HepG2 (cell line): ENCODE data around the gene CTF1. TPM values are rescaled to one million over a fixed set of nuclear protein-coding genes. Genes with fewer than 3 reads are reported as not detected.

ENCODE experiments used
- ARID2 ChIP-seq: sonication (generic); formaldehyde crosslinking; IDR thresholded peaks from 2 replicates; pipeline ENCODE4 v1.8.1; 2022; ENCODE audit warnings: mild to moderate bottlenecking, missing genetic modification reagents, borderline replicate concordance
- FIP1L1 ChIP-seq: fragments of 200-400 bp; formaldehyde crosslinking; IDR thresholded peaks from 2 replicates; pipeline ENCODE4 v1.6.1; 2018; ENCODE audit warnings: low read depth, mild to moderate bottlenecking, low read length, moderate library complexity, borderline replicate concordance; ENCODE audit not compliant: insufficient read depth
- JARID2 ChIP-seq: sonication (generic); formaldehyde crosslinking; IDR thresholded peaks from 2 replicates; pipeline ENCODE4 v1.8.1; 2023; ENCODE audit warnings: missing genetic modification reagents, inconsistent platforms; ENCODE audit not compliant: insufficient replicate concordance
- JUN ChIP-seq: sonication (generic); formaldehyde crosslinking; IDR thresholded peaks from 2 replicates; pipeline ENCODE4 v1.4.0; 2020; ENCODE audit warnings: mild to moderate bottlenecking, missing genetic modification reagents
- KDM6A ChIP-seq: IDR thresholded peaks from 2 replicates; pipeline ENCODE4 v1.6.1; 2016; ENCODE audit warnings: low read depth
- MBNL3 ChIP-seq: fragments of 250-450 bp; sonication (Bioruptor Pico); conservative IDR thresholded peaks from 2 replicates; pipeline ENCODE4 v1.8.0; 2022; ENCODE audit warnings: mild to moderate bottlenecking, inconsistent platforms
- PHB2 ChIP-seq: fragments of 450-650 bp; IDR thresholded peaks from 2 replicates; pipeline ENCODE4 v1.6.1; 2018; ENCODE audit not compliant: partially characterized antibody
- PRMT3 ChIP-seq: sonication (generic); formaldehyde crosslinking; IDR thresholded peaks from 2 replicates; pipeline ENCODE4 v1.8.1; 2022; ENCODE audit warnings: low read depth, mild to moderate bottlenecking, moderate library complexity, missing genetic modification reagents, borderline replicate concordance
- SMAD3 ChIP-seq: sonication (generic); formaldehyde crosslinking; IDR thresholded peaks from 2 replicates; pipeline ENCODE4 v1.4.0; 2020; ENCODE audit warnings: missing genetic modification reagents
- SNAPC2 ChIP-seq: sonication (generic); formaldehyde crosslinking; IDR thresholded peaks from 2 replicates; pipeline ENCODE4 v1.8.1; 2022; ENCODE audit warnings: mild to moderate bottlenecking, missing genetic modification reagents
- TAF1 ChIP-seq: sonication (generic); formaldehyde crosslinking; IDR thresholded peaks from 2 replicates; pipeline ENCODE4 v1.4.0; 2020; ENCODE audit warnings: missing genetic modification reagents
- ZEB1 ChIP-seq: IDR thresholded peaks from 2 replicates; pipeline ENCODE4 v1.6.1; 2012; ENCODE audit warnings: mild to moderate bottlenecking, low read depth, inconsistent platforms; ENCODE audit not compliant: insufficient replicate concordance
- ZNF205 ChIP-seq: IDR thresholded peaks from 2 replicates; pipeline ENCODE4 v1.6.1; 2018; ENCODE audit warnings: missing biosample characterization, missing genetic modification reagents
- ZNF781 ChIP-seq: sonication (generic); formaldehyde crosslinking; IDR thresholded peaks from 2 replicates; pipeline ENCODE4 v1.5.1; 2020; ENCODE audit warnings: borderline replicate concordance, mild to moderate bottlenecking, missing genetic modification reagents; ENCODE audit errors: not compliant biosample characterization
- ZNF883 ChIP-seq: sonication (generic); formaldehyde crosslinking; IDR thresholded peaks from 2 replicates; pipeline ENCODE4 v1.5.1; 2020; ENCODE audit warnings: mild to moderate bottlenecking, missing genetic modification reagents; ENCODE audit errors: not compliant biosample characterization
- polyA plus RNA-seq, 8 experiments: library from polyadenylated mRNA; depleted of rRNA in 3 of 8; stranded (reverse) in 7 of 8; unstranded in 1 of 8; fragments of >200 nt; fragmentation: Illumina TruSeq in 4 of 8; extraction: Trizol in 4 of 8; gene quantifications; 2 replicates each; pipeline versions ENCODE4 v1.2.1 to v1.2.3, GENCODE V29; 2011 to 2016; ENCODE audit warnings: low read depth in 4 of 8, missing spikeins in 1 of 8, mixed read lengths in 1 of 8; ENCODE audit not compliant: insufficient read depth in 1 of 8
- total RNA-seq, 5 experiments: library from RNA; depleted of rRNA; stranded (reverse); fragments of >200 nt; fragmentation: Illumina TruSeq; extraction: Trizol; gene quantifications; 2 replicates each; pipeline ENCODE4 v1.2.3, GENCODE V29; 2016; ENCODE audit warnings: low read depth in 1 of 5
- TF ChIP-seq, protein P1 (sequence below): sonication (generic); formaldehyde crosslinking; IDR thresholded peaks from 2 replicates; pipeline ENCODE4 v1.4.0; 2020; ENCODE audit warnings: missing genetic modification reagents, borderline replicate concordance
- TF ChIP-seq, protein P2 (sequence below): IDR thresholded peaks from 2 replicates; pipeline ENCODE4 v1.6.1; 2016; ENCODE audit warnings: control low read depth
- TF ChIP-seq, protein P3 (sequence below): sonication (generic); formaldehyde crosslinking; IDR thresholded peaks from 2 replicates; pipeline ENCODE4 v1.4.0; 2020; ENCODE audit warnings: missing genetic modification reagents, mild to moderate bottlenecking, borderline replicate concordance
- TF ChIP-seq, protein P4 (sequence below): sonication (generic); formaldehyde crosslinking; IDR thresholded peaks from 2 replicates; pipeline ENCODE4 v1.4.0; 2020; ENCODE audit warnings: missing genetic modification reagents; ENCODE audit errors: not compliant biosample characterization
- TF ChIP-seq, protein P5 (sequence below): sonication (generic); formaldehyde crosslinking; IDR thresholded peaks from 2 replicates; pipeline ENCODE4 v1.8.0; 2022; ENCODE audit warnings: mild to moderate bottlenecking, missing genetic modification reagents

Gene CTF1
- total and polyA plus RNA-seq, 2 of the 13 experiments (the other 11 are each of a cell fraction or from before 2014, with no cell fraction given) = 0.13 to 1.8 TPM

DNA sequence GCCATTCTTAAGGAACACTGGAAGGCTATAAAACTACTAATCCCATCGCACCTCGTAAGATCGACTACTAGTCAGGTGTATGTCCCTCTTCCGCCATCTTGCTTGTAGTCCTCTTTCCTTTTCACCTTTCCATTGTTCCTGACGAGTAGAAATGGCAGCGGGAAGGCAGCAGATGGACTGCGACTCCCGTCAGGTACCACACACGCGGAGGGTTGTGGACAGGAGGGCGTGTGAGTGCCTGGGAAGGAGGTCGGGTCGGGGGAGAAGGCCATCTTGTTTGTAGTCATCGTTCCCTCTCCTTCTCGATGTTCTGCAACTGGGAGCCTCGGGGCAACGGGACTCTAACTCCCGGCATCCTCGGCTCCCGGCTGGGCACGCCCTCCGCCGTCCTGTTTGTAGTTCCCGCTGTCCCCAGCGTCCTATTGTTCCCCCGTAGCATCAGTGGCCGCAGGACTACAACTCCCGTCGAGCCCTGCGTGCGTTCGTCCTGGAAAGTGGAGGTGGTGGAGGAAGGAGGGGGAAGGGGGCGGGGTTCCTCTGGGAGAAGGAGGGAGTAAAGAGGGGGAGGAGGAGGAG, 26.6 kb downstream of the CTF1 start (continued):
- TF ChIP-seq ARID2 (CRISPR knock-in tag) = no peak
- TF ChIP-seq, protein P1, sequence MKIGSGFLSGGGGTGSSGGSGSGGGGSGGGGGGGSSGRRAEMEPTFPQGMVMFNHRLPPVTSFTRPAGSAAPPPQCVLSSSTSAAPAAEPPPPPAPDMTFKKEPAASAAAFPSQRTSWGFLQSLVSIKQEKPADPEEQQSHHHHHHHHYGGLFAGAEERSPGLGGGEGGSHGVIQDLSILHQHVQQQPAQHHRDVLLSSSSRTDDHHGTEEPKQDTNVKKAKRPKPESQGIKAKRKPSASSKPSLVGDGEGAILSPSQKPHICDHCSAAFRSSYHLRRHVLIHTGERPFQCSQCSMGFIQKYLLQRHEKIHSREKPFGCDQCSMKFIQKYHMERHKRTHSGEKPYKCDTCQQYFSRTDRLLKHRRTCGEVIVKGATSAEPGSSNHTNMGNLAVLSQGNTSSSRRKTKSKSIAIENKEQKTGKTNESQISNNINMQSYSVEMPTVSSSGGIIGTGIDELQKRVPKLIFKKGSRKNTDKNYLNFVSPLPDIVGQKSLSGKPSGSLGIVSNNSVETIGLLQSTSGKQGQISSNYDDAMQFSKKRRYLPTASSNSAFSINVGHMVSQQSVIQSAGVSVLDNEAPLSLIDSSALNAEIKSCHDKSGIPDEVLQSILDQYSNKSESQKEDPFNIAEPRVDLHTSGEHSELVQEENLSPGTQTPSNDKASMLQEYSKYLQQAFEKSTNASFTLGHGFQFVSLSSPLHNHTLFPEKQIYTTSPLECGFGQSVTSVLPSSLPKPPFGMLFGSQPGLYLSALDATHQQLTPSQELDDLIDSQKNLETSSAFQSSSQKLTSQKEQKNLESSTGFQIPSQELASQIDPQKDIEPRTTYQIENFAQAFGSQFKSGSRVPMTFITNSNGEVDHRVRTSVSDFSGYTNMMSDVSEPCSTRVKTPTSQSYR (CRISPR knock-in tag) = peak; percentile 49; the same call in 1 of the 2 replicates
- no peak; the same call in 1 of the 2 replicates for TF ChIP-seq SMAD3 (CRISPR knock-in tag)
- no peak; the same call in 1 of the 2 replicates for TF ChIP-seq SNAPC2 (CRISPR knock-in tag)
- TF ChIP-seq PHB2 = no peak
- no peak for TF ChIP-seq JARID2 (CRISPR knock-in tag)
- TF ChIP-seq, protein P2, sequence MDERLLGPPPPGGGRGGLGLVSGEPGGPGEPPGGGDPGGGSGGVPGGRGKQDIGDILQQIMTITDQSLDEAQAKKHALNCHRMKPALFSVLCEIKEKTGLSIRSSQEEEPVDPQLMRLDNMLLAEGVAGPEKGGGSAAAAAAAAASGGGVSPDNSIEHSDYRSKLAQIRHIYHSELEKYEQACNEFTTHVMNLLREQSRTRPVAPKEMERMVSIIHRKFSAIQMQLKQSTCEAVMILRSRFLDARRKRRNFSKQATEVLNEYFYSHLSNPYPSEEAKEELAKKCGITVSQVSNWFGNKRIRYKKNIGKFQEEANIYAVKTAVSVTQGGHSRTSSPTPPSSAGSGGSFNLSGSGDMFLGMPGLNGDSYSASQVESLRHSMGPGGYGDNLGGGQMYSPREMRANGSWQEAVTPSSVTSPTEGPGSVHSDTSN (CRISPR knock-in tag) = no peak
- TF ChIP-seq, protein P3, sequence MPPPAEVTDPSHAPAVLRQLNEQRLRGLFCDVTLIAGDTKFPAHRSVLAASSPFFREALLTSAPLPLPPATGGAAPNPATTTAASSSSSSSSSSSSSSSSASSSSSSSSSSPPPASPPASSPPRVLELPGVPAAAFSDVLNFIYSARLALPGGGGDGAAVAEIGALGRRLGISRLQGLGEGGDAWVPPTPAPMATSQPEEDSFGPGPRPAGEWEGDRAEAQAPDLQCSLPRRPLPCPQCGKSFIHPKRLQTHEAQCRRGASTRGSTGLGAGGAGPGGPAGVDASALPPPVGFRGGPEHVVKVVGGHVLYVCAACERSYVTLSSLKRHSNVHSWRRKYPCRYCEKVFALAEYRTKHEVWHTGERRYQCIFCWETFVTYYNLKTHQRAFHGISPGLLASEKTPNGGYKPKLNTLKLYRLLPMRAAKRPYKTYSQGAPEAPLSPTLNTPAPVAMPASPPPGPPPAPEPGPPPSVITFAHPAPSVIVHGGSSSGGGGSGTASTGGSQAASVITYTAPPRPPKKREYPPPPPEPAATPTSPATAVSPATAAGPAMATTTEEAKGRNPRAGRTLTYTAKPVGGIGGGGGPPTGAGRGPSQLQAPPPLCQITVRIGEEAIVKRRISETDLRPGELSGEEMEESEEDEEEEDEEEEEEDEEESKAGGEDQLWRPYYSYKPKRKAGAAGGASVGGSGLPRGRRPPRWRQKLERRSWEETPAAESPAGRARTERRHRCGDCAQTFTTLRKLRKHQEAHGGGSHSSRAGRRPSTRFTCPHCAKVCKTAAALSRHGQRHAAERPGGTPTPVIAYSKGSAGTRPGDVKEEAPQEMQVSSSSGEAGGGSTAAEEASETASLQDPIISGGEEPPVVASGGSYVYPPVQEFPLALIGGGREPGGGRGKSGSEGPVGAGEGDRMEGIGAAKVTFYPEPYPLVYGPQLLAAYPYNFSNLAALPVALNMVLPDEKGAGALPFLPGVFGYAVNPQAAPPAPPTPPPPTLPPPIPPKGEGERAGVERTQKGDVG (CRISPR knock-in tag) = no peak
- TF ChIP-seq FIP1L1 = no peak
- no peak for TF ChIP-seq JUN (CRISPR knock-in tag)
- TF ChIP-seq, protein P4, sequence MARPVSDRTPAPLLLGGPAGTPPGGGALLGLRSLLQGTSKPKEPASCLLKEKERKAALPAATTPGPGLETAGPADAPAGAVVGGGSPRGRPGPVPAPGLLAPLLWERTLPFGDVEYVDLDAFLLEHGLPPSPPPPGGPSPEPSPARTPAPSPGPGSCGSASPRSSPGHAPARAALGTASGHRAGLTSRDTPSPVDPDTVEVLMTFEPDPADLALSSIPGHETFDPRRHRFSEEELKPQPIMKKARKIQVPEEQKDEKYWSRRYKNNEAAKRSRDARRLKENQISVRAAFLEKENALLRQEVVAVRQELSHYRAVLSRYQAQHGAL (CRISPR knock-in tag) = no peak
- TF ChIP-seq, protein P5, sequence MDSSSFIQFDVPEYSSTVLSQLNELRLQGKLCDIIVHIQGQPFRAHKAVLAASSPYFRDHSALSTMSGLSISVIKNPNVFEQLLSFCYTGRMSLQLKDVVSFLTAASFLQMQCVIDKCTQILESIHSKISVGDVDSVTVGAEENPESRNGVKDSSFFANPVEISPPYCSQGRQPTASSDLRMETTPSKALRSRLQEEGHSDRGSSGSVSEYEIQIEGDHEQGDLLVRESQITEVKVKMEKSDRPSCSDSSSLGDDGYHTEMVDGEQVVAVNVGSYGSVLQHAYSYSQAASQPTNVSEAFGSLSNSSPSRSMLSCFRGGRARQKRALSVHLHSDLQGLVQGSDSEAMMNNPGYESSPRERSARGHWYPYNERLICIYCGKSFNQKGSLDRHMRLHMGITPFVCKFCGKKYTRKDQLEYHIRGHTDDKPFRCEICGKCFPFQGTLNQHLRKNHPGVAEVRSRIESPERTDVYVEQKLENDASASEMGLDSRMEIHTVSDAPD (CRISPR knock-in tag) = peak; percentile 63; the same call in 1 of the 2 replicates
- TF ChIP-seq TAF1 (CRISPR knock-in tag) = peak; percentile 90
- no peak for TF ChIP-seq ZNF781 (CRISPR knock-in tag)
- TF ChIP-seq KDM6A (CRISPR knock-in tag) = no peak
- TF ChIP-seq ZNF205 = no peak
- TF ChIP-seq PRMT3 (CRISPR knock-in tag) = no peak
- no peak; the same call in 1 of the 2 replicates for TF ChIP-seq MBNL3
- TF ChIP-seq ZEB1 = peak; percentile 63
- TF ChIP-seq ZNF883 (CRISPR knock-in tag) = no peak
